SK-N-MC (cell line): ENCODE results near the gene ZSWIM1.

Source experiments
- EZH2 ChIP-seq: fragments of 200-600 bp; sonication (generic); IDR thresholded peaks from one replicate; pipeline ENCODE4 v1.6.1; 2017; ENCODE audit warnings: antibody characterized with exemption
- FOXP2 ChIP-seq: optimal IDR thresholded peaks from 2 replicates; pipeline ENCODE3; 2011; ENCODE audit warnings: mild to moderate bottlenecking, moderate library complexity; ENCODE audit not compliant: insufficient read depth; ENCODE audit errors: extremely low read length, control extremely low read depth
- POLR2AphosphoS5 ChIP-seq: IDR thresholded peaks from 2 replicates; pipeline ENCODE4 v1.6.1; 2012; ENCODE audit warnings: mild to moderate bottlenecking, low read depth, low read length, borderline replicate concordance

DNA sequence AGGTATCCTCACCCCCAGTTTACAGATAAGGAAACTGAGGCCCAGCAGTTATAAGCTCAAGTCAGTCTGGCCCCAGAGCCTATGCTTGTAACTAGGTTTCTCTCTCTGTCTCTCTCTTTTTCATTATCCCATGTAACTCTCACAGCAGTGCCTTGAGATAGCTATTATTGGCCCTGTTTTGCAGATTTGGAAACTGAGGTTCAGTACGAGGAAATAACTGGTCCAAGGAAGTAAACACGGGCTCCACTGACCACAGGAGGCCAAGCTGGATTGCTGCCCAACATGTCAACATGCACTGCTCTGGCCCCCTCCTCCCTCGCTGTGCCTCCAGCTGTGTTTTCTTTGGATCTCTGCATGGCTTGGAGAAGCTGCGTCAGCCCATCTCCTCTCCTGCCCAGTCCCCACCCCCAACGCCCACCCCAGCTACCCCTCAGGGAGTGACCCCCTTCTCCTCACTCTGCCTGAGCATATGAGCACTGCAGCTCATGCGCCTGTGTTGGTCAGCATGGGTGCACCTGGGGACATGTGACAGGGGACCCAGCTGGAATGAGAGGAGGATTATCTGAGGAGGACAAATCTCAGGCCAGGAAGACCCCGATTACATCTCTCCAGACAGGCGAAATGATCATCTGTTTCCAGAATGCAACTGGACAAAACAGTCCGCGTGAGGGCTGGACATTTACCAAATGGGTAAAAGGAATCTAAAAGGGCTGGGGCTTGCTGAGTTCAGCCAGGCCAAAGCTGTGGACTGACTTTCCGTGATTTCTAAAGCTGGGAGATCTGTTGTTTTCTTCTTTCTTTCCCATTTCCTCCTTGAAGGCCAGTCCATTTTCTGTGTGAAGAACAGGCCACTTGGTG lies 38.7 kb downstream of the ZSWIM1 start:
- TF ChIP-seq POLR2AphosphoS5 (no peak), EZH2 (no peak), FOXP2 (no peak)
